ENCODE measurements around the gene SDCBP2.

GRCh38 chr20:1377341-1377871 is 48.5 kb upstream of the SDCBP2 start:
- TF ChIP-seq CTCF (IDR thresholded peaks at IDR 0.05), result no peak
- no peak for TF ChIP-seq POLR2A (IDR thresholded peaks at IDR 0.05)

Measured in Peyer's patch (tissue), 4 donors.